ENCODE measurements around the gene DARS2.
"Not testable (repeated sequence)": the region's sequence is repeated elsewhere in the genome, so short reads cannot be mapped to it uniquely, and the experiment has no call there.

DARS2 gene

DNA sequence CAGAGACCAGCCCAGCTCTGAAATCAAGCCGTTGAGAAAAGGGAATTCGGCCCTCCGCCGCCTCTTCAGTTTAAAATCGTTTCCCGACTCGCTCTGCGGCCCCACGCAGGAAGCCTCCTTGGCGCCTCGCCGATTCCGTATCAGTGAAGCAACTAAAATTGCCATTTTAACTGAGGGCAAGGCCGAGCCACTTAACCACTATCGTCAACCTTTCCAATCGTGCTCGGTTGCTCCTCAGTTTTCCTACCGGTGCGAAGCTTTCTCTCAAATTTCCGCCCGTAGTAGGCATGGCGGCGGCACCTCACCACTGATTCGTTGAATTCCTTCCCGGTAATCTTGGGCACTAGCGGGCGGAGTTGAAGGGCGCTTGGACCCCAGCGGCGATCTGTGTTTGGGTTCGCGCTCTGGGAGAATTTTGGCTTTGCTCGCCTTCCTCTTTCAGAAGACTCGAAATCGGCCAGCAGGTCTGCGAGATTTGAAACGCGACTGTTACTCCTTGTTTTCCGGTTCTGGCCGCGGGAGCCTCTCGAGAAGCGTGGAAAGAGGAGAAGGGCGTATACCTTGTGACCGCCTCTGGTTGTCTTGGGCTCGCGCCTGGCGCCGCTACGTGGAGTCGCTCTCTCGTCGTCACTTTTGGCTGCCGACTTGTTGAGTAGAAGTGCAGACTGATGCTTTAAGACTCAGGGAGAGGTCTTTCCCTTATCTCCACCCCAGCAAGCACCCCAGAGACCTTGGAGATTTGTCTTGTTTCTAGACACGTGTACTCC is at the start of gene DARS2, which contains the start of gene CENPL:
Gene DARS2, plus strand, starts transcription at position 359 of the 767 bp plus-strand sequence. CDS start 557 bp downstream, outside the sequence.
Gene CENPL, minus strand, starts transcription at position 569 of the 767 bp plus-strand sequence. CDS start 13,584 bp downstream, outside the sequence.
- DNase-seq (ENCODE audit: low read depth): peak; percentile 97

GRCh38 chr1:173775578-173776226 is 48.8 kb upstream of the DARS2 start:
- DNase-seq (ENCODE audit: low read depth): no peak

DNA sequence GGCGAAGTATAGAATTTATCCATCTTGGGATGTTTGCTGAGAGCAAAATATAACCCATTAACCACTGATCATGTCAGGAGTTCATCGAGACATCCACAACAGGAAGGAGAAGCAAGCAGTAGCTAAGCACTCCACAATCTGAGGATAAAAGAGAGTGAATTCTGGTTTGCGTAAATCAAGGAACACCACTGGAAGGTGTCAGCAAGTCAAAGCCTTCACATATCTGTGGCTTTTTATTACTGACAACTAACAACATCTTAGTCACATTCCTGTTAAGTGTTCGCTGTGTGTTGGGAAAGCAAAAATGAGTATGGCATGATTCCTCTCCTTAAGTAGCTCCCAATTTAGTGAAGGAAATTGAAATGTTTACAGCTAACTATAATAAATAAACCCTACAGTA is 44.5 kb upstream of the DARS2 start:
- DNase-seq (ENCODE audit: low read depth): no peak

GRCh38 chr1:173784997-173785396 is 39.5 kb upstream of the DARS2 start:
- DNase-seq (ENCODE audit: low read depth): no peak

- no peak for DNase-seq (ENCODE audit: low read depth)
Measured at GRCh38 chr1:173789841-173790240, 34.6 kb upstream of the DARS2 start.

- no peak for DNase-seq (ENCODE audit: low read depth)
Measured at GRCh38 chr1:173798078-173798477, 26.4 kb upstream of the DARS2 start.

GRCh38 chr1:173799995-173800394 is 24.5 kb upstream of the DARS2 start:
- DNase-seq (ENCODE audit: low read depth): not testable (repeated sequence)

DNA sequence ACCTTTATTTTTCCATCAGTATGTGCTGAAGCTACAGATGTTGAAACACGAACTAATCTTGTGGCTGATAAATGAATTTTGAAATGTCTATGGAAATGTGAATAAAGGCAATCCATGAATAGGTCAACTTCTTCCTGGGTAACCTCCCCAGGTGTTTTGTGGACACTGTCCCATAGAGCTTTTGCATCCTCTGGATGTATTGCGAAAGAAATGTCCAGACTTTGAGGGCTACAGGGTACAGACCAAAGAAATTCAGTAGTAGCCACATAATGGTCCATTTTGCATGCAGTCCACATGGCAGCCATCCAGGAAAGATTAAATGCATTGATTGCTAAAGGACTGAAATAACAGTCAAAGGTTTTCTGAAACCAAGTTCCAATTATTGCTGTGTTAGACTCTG is 21.5 kb upstream of the DARS2 start:
- DNase-seq (ENCODE audit: low read depth): no peak

GRCh38 chr1:173813654-173814053 is 10.8 kb upstream of the DARS2 start:
- DNase-seq (ENCODE audit: low read depth): not testable (repeated sequence)

DNA sequence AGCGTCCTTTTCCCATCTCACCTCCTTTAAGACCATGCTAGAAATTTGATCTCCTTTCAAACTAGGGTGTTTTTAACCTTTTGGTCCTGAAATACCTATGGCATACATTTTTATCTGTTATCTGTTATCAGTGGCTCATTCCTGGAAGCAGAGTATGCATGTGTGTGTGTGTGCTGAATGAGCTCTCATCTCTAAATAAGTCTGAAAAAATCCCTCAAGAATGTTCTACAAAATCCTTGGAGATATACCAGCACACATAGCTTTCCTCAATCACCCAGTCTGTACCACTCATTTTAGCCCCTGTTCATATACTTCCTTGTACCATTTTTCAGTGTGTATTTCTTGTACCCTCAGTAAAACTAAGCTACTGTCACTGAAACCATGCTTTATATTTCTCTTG is 6.0 kb upstream of the DARS2 start:
- no peak for DNase-seq (ENCODE audit: low read depth)

GRCh38 chr1:173821680-173822079 is 2.8 kb upstream of the DARS2 start:
- no peak for DNase-seq (ENCODE audit: low read depth)

DNA sequence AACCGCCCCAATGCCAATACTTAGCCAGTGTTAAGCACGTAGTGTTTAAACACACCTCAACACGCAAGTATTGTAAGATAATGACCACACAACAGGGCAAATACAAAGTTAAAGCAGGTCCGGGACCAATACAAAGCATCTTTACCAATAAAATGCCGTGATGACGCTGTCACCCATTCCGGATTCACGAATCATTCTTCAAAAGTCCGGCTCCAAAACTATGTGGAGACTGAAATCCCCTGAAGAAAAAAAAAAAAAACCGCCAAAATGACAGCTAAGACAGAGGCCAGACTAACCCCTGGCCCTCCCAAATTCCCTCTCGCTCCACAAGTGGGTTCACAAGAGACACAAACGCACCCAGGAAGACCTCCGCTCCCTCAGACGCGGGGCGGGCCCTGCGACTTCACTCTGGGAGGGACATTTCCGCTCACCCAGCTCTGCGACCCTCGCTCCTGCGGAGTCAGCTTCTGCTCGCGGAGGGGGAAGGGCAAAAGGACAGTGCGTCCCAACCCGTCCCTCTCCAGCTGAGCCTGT is 625 bp upstream of the DARS2 start:
- DNase-seq (ENCODE audit: low read depth): no peak

GRCh38 chr1:173827611-173828010 is 3.1 kb downstream of the DARS2 start:
- no peak for DNase-seq (ENCODE audit: low read depth)

DNA sequence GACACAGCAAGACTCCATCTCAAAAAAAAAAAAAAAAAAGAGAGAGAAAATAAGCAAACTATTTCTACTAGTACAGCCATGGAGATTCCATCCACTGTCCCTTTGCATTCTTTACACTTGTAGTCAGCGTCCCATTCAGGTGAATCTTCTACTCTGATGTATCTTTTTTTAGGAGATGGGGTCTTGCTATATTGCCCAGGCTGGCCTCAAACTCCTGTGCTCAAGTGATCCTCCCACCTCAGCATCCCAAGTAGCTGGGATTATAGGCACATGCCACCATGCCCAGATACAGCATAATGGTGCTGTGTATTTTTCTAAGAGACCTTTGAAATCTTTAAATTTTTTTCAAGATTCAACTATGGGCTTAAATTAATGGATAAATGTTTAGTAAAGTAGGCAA is 8.3 kb downstream of the DARS2 start:
- DNase-seq (ENCODE audit: low read depth): no peak

- no peak for DNase-seq (ENCODE audit: low read depth)
Measured at GRCh38 chr1:173852105-173852504, 27.6 kb downstream of the DARS2 start.

GRCh38 chr1:173853074-173853473 is 28.6 kb downstream of the DARS2 start:
- no peak for DNase-seq (ENCODE audit: low read depth)

GRCh38 chr1:173856014-173856413 is 31.5 kb downstream of the DARS2 start:
- no peak for DNase-seq (ENCODE audit: low read depth)

- no peak for DNase-seq (ENCODE audit: low read depth)
Measured at GRCh38 chr1:173856903-173857302, 32.4 kb downstream of the DARS2 start.

DNA sequence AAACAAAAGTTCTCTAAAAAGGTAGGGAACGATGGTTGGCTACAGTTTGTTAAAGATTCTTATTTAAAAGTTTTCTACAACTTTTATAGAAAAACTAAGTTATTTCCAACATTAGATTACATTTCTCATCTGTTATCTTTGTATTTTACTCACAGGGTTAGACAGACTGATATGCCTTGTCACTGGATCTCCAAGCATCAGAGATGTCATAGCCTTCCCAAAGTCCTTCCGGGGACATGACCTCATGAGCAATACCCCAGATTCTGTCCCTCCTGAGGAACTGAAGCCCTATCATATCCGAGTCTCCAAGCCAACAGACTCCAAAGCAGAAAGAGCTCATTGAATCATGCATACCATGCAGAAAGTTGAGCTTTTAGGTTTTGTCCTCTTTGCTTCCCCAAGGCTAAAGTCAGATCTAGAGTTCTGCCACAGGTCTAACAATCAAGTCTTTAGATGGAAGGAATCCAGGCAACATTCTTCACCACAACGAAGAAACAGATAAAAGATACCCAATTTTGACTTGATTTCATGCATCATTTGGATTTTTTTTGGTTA is 33.0 kb downstream of the DARS2 start:
- no peak for DNase-seq (ENCODE audit: low read depth)

- DNase-seq (ENCODE audit: low read depth): not testable (repeated sequence)
Measured at GRCh38 chr1:173859547-173859946, 35.1 kb downstream of the DARS2 start.

DNA sequence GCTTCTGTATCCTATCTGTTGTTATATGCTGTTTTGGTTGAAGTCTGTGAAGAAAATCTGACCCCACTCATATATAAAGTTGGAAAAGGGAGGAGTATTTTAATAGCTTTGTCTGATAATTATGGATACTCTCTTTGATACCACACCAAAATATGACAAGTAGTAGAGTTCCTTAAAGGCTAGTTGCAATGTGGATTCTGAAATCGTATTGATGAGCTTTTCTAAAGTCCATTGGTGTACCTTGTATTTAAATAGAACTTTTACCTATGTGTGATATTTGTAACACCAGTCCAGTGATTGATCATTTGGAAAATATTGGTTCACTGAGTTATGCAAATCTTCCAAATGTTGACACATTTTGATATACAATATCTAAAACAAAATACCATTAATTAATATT is 35.6 kb downstream of the DARS2 start:
- DNase-seq (ENCODE audit: low read depth): no peak

GRCh38 chr1:173861731-173862145 is 37.3 kb downstream of the DARS2 start:
- DNase-seq (ENCODE audit: low read depth): no peak
